NCI-H524 (cell line): Measurements from ENCODE around the gene ZEB2.

Experiments
- DNase-seq, 2 experiments: peaks; one replicate each; lab custom pipeline; 2025; lab: John Stamatoyannopoulos, UW

The ZEB2 gene

DNA sequence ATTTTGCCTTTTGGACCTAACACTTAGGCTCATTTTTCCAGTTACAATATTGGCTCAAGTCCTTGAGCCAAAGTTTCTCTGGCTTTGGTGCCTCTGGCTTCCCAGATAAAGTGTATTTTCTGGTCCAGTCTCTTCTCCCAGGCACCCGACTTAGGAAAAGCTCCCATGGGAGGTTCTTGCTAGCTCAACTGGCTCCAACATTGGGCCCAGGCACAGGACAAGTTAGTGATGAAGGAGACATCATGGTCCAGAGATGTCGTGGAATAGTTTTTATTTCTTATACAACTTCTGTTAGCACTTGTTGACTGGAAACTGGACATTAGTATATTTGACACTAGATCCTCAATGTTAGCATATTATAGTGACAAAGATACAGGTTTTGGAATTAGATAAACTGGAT lies 8.2 kb upstream of the ZEB2 start:
- DNase-seq = no peak

DNA sequence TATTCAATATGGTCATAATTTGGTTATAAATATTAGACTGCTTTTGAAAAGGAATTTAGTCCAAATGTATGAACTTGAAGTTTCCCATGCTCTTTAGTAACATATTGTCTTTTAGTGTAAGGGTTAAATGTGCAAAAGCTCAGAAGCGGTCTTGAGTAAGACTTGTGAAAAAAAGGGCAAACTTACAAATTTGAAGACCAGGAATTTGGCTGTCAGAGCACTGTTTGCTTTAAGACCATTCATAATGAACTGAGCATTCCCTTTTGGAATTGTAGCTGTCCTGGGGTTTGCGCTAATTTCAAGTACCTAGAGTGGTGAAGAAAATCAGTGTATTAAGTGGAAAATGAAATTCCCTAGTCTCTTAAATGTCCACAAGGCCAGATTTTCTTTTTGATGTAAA lies 6.9 kb upstream of the ZEB2 start:
- no peak for DNase-seq

DNA sequence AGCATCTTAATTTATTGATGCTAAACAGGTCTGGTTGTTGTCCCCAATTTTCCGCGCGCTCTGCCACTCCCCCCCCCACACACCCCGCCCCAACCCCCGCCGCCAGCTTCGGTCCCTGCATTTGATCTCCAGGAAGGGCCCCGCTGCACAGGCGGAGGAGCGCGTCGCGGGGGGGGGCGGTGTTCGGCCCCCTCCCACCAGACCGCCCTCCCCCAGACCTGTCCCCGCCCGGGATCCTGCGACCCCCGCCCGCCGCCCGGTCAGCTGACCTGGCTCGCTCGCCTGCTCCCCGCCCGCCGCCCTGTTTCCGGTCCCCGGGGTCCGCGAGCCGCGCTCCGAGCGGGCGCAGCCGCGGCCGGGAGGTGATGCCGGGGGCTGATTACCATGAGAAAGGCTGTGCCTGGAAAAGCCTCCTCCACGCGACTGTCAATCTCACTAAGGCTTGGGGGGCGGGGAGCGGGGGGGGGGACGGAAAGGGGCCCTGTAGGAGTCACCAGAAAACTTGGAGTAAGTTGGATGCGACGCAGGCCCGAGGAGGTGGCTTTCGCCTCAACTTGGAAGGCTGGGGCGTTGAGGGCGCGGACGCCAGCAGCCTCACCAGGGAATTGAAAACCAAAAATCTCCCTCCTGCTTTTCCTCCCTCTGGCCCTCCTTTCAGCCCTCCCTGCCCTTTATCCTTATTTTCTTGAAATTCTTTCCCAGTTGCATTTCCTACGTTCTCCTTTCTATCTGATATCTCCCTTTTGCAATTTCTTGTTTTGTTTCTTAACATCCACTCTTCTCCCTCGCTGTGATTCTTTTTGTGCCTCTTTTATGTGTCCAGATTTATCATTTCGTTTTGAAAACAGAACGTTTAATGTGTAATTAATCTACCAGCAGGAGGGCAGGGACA lies 4.4 kb upstream of the ZEB2 start:
- DNase-seq = peak; percentile 30 to 71

DNA sequence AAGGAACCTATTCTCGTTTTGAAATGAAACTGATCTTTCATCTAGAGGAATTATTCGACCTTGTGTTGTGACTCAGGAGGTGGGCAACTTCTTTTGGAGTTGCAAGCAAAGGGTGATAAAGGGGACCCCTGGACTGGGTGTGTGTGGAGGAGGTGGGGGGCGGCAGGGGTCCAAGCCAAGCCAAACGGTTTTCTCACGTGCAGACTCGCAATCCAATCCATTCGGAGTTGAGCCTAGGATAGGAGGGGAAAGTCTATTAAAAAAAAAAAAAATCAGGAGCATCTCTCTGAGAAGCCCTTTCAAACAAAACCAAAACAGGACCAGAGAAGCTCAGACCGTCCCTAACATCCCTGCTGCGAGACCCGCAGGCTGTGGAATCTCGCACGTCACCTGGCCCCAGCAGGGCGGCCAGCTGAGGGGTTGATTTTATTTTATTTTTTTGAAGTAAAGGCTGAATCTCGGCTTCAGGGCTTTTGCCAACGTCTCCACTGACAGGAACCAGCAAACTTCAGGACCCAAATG lies 3.7 kb upstream of the ZEB2 start:
- peak in 1 of 2 experiments; percentile 40 for DNase-seq

DNA sequence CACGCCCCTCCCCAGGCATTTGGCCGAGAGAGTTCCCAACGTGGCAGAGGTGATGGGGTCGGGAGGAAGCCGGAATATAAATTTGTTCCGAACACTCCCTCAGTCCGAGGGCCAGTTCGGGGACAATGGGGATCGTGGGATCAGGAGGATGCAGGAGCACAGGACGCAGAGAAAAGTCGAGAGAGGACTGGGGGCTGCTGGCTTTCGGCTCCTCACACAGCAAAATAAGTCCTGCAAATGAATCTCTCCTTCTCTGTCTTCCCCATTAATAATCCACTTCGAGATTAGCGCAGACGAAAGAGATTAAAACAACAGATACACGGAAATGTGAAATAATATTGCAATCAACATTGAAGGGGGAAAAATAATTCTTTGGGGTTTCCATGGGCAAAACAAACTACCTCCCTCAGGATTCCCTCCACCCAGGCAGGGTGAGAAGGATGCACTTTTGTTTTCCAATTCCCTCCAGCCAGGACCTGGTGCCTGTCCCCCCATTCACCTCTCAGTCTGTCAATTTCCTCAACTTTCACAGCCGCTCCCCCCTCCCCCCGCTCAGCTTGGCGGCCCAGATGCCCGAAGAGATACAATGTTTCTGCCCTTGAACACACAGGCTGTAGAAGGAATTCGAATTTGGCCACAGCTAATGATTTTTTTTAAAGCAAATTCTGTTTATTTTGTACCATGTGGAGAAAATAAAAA lies 3.1 kb upstream of the ZEB2 start:
- peak in 1 of 2 experiments; percentile 41 for DNase-seq

DNA sequence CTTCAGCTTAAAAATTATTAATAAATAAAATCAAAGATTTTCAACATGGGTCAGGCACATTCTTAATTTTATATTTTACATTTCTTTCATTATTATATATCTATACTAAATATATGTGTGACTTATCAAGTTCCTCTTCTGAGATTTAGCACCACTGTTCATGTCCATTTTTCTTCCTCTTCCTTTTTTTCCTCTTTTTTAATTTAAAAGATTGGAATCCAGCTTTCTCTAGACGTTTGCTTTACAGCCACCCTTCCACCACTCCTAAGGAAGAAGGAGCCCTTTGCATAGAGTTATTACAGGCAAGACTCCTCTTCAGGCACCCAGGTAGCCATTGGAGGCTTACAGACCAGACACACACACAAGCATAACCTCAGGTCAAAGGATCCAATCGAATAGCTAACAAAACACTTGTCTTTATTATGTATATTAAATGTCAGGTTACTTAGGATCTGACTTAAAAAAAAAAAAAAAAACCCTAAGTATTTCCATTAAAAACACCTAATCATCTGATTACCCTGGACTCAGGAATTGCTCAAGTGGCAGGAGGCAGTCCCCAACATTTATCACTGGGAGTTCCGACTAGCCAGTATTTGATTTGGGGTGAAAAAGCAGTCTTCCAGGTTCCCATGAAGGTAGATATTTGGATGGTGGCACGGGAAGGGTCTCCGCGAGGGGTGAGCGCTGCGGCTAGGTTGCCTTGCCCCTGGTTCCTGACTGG lies 2.4 kb upstream of the ZEB2 start:
- peak in 1 of 2 experiments; percentile 42 for DNase-seq

DNA sequence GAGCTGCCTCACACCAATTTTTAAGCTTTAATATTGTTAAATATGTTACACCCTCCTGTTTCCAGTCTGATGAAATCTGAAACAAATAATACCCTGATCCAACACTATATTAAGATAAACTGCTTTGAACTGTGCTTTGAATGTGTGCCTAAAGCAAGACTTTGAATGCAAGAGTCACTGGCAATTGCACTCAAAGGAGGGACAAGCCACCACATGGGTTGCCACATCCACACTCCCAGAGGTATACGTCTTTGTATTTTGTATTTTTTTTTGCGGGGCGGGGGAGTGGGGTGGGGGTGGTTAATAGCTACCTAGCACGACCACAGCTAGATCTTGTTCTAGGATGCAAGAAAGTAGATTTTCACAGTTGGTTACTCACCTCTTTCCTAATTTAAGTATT lies 1.8 kb upstream of the ZEB2 start:
- DNase-seq = no peak

DNA sequence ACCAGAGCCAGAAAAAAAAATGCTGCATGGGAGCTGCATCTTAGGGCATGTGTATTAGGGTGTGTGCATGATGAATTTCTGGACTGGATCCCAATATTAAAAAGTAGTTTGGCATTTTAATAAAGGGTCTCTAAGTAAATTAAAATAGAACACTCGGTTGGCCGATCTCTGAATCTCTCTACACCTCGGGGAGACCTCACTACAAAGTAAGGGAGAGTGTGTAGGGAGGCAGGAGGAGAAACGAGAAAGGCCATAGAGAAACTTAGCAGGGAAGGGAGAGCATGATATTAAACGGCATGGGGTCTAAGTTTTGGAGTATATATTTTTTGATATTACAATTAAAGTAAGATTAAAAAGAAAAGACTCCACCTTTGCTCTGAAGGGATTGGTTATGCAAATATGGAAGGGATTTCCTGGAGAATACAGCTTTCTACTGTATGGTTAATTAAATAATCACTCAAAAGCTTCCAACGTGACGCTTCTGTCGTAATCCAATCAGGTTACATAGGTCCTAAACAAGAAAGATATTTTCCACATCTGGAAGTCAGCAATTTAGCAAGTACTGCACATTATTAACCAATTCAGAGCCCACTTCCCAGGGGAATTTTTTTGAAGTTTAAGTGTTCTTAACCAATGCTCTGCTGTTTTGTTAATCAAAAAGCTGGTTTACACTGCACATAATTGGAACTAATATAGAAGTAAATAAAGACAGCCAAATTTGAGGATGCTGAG lies 1.0 kb upstream of the ZEB2 start:
- peak in 1 of 2 experiments; percentile 55 for DNase-seq

DNA sequence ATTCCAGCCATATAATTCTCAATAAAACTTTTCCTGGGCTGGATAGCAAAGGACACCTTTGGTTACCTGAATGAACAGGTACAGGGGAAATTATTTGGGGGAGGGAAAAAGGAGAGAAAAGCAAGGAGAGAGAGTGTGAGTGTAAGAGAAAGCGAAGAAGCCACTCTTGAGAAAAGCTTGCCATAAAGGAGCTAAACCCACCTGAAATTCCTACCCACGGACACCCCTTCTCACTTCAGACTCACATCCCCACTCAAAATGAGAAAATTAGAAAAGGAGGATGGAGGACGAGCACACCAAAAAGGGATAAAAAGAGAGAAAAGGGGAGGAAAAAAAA lies 354 bp downstream of the ZEB2 start:
- no peak for DNase-seq

DNA sequence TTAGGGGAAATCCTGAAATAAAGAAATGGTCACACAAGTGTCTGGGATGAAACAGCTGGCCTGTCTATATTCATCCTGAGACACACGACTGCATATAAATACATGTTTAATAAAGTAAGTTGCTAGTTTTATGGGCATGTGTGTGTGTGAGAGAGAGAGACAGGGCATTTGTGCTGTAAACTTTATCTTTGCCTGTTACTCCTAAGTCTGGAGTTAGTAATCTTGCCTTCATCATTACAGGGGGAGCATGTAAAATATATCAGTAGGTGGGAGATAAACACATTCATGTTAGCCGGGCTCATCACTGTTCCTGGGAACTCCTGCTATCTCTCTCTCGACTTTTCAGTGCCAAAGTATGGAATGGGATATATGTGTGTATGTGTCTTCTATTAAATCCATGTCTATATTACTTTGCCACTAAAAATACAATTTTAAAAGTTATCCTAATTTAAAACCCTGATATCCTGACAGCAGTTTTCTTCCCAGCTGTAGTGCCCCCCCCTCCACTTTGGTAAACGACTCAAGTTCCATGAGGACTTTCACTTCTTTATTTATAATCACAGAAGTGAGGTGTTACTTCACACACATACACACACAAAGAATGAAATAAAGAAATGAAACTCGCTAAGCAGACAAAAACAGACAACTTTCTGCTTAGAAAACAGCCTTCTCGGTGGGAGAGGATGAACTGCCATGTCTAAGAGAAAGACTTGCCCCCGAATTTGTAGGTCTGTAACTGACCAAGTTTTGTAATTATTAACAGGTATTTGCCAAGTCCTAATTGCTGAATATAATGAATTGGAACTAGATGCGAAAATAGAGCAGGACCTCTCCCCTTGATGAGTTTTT lies 947 bp downstream of the ZEB2 start:
- DNase-seq = peak; percentile 41 to 45

DNA sequence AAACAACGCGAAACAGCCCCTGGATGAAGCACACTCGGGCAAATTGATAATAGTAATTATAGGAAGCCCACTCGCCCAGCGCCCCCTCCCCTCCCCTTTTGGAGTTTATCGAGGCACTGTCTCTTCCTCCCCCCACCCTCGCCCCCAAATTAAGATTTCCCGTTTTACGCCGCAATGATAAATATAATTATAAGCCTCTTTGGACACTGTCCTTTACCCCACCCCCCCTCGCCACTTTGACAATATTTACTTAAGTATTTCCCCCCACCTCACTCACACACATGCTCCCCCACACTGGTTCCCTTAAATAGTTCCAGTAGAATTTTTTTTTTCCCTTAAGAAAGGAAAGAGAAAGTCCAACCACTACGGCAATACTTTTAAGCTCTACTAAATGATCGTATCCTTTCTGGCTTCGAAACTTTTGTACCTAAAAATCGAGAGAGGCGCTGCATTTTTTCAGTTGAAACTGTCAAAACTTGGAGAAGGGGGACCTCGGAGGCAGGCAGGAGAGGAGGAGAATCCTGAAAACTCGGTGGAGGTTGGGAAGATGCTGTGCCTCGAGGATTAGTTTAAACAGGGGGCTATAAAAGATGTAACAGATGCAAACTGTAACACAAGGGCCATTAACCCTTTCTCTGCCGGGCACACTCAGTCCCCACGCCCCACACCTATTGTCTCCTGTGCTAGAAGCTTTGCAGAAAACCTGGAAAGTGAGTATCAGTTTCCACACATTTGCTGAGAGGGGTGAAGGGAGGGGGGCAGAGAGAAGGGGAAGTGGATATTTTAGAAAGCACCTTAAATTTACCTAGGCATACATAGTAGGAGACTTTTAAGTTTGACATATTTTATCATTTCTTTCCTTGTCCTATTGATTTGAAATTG lies 1.8 kb downstream of the ZEB2 start:
- DNase-seq = peak; percentile 84 to 92

DNA sequence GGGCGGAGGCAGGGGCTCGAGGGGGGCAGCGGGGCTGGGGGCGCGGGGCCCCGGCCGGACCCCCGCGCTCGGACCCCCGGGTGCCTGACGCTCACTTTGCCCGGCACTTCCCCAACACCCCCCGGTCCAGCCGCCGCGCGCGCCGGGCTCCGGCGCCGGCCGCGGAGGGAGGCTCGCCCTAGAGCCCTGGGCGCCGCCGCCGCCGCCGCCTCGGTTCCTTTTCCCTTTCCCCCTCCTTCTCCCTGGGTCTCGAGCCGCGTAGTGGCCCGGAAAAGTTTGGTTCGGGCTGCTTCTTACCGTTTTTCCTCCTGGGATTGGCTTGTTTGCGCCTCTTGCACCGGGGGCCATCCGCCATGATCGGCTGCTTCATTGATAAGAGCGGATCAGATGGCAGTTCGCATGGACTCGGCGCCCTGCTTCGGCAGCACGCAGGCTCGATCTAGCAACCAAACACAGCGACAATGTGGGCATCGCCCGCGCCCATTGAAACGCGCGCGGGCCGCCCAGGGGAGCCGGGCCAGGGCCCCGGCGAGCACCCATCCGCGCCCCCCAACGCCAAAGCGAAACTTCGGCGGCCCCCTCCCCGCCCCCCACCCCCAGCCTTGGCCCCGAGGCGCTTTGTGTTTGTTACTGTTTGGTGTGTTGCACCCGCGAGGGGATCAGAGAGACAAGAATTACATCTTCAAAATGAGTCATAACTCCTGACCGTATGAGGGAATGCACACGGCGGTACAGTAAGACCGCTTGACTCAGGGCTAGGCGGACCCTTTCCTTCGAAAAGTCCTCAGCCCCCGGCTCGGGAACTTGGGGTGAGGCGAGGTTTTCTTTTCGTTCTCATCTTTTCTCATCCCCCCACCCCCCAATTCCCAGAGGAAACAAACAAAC lies 2.7 kb downstream of the ZEB2 start:
- peak in 1 of 2 experiments; percentile 65 for DNase-seq

DNA sequence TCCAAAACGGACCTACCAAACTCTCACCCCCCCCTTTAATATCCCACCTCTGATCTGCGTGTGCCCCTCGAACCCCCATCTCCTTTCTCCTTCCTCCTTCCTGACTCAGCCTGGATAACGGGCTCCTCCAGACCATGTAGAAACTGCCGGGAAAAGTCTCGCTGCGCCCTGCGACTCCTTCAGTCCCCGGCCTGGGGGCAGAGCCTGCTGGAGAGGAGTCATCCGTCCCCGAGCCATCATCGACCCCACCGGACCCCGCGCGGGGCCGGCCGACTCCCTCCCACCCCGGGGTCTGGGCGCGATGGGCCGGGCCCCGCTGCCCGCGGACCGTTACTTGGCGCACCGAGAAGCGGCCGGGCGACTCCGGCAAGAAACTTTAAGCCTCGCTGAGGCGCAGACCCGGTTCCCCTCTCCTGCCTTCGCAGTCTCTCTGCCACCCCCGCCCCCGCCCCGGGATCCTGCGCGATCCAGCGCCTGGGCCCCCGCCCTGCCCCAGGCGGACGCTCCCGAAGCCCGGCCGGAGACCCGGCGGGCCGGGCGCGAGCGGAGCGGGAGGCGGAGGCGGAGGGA lies 3.4 kb downstream of the ZEB2 start:
- DNase-seq = peak in 1 of 2 experiments; percentile 27

DNA sequence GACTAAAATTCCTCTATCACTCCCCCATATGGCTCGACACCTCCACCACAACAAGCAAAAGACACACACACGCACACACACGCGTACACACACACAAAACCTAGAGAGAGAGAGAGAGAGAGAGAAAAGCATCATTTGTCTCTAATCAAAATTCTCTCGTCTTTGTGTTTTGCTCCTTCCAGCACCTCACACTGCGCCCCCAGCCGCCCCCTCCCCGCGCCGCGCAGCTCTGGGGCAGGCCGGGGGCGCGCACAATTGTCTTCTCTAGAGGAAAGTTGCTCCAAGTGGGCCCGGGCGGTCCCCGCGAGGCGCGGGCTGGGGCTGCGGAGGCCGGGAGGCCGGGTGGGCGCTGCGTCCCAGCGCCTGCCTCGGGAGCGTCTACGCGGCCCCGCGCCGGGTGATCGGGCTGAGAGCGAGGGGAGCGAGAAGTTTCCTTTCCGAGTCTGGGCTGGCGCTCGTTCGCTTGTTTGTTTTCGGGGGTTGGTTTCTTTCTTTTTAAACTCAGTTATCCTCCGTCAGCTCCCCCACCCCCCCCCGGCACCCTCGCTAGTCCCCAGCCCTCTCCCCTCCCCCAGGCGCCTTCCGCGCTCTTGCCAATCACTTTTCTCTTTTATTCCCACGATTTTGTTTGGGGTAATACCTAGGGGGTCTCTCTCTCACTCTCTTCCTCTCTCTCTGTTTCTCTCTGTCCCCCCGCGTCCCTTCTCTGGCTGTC lies 4.1 kb downstream of the ZEB2 start:
- peak in 1 of 2 experiments; percentile 33 for DNase-seq

DNA sequence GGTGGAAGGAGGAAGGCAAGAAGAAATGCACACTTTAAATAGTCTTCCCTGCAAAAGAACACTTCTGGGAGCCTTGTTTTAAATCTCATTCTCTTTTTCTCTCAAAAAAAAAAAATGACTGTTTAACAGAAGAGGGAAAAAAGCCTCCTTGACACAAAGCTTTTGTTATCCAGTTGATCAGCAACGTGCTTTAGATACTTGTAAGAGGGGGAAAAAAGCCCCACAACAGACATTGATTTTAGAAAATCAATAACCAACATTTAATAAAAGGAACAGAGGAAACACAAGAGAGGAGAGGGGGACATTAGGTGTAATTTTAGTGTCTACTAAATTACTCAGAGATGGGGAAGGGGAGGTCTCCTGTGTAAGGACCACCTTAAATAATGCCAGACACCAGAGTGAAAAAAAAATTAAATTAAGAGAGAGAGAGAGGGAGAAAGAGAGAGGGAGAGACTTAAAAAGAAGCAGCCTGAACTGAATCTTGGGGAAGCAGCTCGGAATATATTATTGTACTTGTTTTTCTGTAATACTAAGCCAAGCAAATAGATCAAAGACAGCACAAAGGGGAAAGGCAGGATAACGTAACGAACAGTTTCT lies 4.7 kb downstream of the ZEB2 start:
- DNase-seq = no peak

DNA sequence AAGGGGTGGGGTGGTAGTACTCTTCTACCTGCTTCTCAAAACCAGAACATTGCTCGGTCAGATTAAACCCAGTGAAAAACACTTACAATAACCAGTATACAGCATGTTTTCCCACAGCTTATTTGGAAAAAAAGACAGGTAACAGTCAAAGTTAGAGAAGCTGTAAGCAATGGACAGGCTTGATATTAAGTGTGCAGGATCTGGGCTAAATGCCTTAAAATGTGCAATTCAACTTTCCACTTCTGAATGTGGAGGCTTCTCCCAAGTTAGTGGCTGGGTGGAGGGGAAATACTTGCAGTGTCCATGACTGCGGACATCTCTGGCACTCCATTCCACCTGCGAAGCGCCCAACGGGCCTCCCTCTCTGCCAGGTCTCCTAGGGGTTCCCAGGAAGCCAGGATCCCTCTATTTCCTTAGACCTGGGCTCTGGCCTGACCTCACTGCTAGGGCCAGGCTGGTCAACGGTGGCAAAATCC lies 5.3 kb downstream of the ZEB2 start:
- no peak for DNase-seq

DNA sequence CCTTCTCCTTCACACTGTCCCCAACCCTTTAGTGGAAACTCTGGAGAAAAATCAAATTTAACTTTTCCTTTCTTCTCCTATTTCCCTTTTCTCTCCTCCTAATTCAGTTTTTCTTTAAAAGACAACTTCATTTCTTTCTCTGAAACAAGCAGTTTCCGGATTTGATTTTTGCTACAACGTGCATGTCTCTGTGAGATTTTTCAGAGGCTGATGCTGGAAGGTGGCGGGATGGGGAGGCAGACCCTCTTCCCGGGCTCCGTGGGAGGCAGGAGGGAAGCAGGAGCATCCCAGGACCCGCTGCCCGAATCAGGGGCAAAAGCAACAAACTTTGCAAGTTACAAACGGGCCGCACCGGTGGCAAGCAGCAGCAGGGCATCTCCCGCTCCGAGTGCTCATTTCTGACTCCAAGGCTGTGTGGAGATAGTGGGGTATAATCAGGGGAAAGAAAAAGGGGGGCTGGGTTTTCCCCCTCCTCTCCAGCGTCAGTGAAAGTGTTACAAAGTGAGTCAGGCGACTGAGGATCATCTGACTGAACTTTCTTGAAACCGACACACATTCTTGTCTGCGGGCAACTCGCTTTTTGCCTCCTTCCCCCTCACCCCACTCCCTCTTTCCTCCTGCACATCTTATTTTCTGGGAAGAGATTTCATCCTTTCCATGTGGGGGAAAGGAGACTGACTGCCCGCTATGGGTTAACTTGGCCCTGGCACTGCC lies 6.4 kb downstream of the ZEB2 start:
- DNase-seq = no peak
